Dendritic cell treated with granulocyte-macrophage colony-stimulating factor and Interleukin-4, amounts not matched to agents 40 ng/mL and 50 ng/mL, for 4 days (primary cell): ENCODE results near the gene LGALS14.
"Not testable (repeated sequence)": the region's sequence is repeated elsewhere in the genome, so short reads cannot be mapped to it uniquely, and the experiment has no call there.

Source experiments
- H3K27ac Mint-ChIP-seq: one replicate; pipeline ENCODE4 v1.8.0; 2022; ENCODE audit warnings: mild to moderate bottlenecking, mixed read lengths
- H3K27me3 Mint-ChIP-seq: one replicate; pipeline ENCODE4 v1.8.0; 2022; ENCODE audit warnings: mild to moderate bottlenecking, mixed read lengths
- H3K36me3 Mint-ChIP-seq: one replicate; pipeline ENCODE4 v1.8.0; 2022; ENCODE audit warnings: low read depth, mixed read lengths
- H3K4me1 Mint-ChIP-seq: one replicate; pipeline ENCODE4 v1.8.0; 2022; ENCODE audit warnings: low read depth, mixed read lengths
- H3K4me3 Mint-ChIP-seq: one replicate; pipeline ENCODE4 v1.8.0; 2022; ENCODE audit warnings: mild to moderate bottlenecking, moderate library complexity, mixed read lengths
- H3K9me3 Mint-ChIP-seq: one replicate; pipeline ENCODE4 v1.8.0; 2022; ENCODE audit warnings: mixed read lengths
- intact Hi-C: fragments of 100-400 bp; cut with micrococcal nuclease; formaldehyde crosslinking; loops from one replicate; pipeline ENCODE4 v1.15.0; 2022

LGALS14 gene

GRCh38 chr19:39709026-39709872 lies 5.0 kb downstream of the LGALS14 start:
- intact Hi-C loops: no loop called here
- H3K9me3 Mint-ChIP-seq: no peaks in the 10 kb centered on the region
- no peak overlapping the region for H3K27ac Mint-ChIP-seq
- H3K4me1 Mint-ChIP-seq: no peaks in the 10 kb centered on the region
- no peaks in the 10 kb centered on the region for H3K36me3 Mint-ChIP-seq
- H3K27me3 Mint-ChIP-seq: peaks cover 4% of the 10 kb centered on the region
- no peak overlapping the region for H3K4me3 Mint-ChIP-seq

GRCh38 chr19:39710333-39710890 lies 6.1 kb downstream of the LGALS14 start:
- no peaks in the 10 kb centered on the region for H3K4me1 Mint-ChIP-seq
- no peaks in the 10 kb centered on the region for H3K9me3 Mint-ChIP-seq
- no peak overlapping the region for H3K4me3 Mint-ChIP-seq
- H3K27ac Mint-ChIP-seq: no peak overlapping the region
- H3K36me3 Mint-ChIP-seq: no peaks in the 10 kb centered on the region
- intact Hi-C loops: no loop called here
- peaks cover 4% of the 10 kb centered on the region for H3K27me3 Mint-ChIP-seq

DNA sequence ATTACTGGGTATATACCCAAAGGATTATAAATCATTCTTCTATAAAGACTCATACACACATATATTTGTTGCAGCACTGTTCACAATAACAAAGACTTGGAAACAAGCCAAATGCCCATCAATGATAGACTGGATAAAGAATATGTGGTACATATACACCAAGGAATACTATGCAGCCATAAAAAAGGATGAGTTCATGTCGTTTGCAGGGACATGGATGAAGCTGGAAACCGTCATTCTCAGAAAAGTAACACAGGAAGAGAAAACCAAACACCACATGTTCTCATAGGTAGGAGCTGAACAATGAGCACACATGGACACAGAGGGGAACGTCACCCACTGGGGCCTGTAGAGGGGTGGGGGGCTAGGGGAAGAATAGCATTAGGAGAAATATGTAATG lies 15.9 kb downstream of the LGALS14 start:
- not testable (repeated sequence) for H3K27ac Mint-ChIP-seq
- peaks cover 18% of the 10 kb centered on the region for H3K27me3 Mint-ChIP-seq

GRCh38 chr19:39725995-39726394 lies 21.7 kb downstream of the LGALS14 start:
- H3K36me3 Mint-ChIP-seq: no peaks in the 10 kb centered on the region
- H3K4me3 Mint-ChIP-seq: no peak overlapping the region
- intact Hi-C loops: no loop called here
- H3K4me1 Mint-ChIP-seq: no peaks in the 10 kb centered on the region
- no peak overlapping the region for H3K27ac Mint-ChIP-seq
- H3K27me3 Mint-ChIP-seq: peaks cover 14% of the 10 kb centered on the region
- H3K9me3 Mint-ChIP-seq: no peaks in the 10 kb centered on the region

More for the DNA sequence above, 15.9 kb downstream of the LGALS14 start:
- H3K36me3 Mint-ChIP-seq, intact Hi-C loops, H3K9me3 Mint-ChIP-seq, H3K4me1 Mint-ChIP-seq, H3K4me3 Mint-ChIP-seq: not testable (repeated sequence)

- intact Hi-C loops: no loop called here
- Mint-ChIP-seq H3K27ac (no peak overlapping the region), H3K36me3 (no peaks in the 10 kb centered on the region), H3K27me3 (peaks cover 16% of the 10 kb centered on the region), H3K4me1 (no peaks in the 10 kb centered on the region), H3K9me3 (no peaks in the 10 kb centered on the region), H3K4me3 (no peak overlapping the region)
Observed at GRCh38 chr19:39727070-39727800, 23.0 kb downstream of the LGALS14 start.

DNA sequence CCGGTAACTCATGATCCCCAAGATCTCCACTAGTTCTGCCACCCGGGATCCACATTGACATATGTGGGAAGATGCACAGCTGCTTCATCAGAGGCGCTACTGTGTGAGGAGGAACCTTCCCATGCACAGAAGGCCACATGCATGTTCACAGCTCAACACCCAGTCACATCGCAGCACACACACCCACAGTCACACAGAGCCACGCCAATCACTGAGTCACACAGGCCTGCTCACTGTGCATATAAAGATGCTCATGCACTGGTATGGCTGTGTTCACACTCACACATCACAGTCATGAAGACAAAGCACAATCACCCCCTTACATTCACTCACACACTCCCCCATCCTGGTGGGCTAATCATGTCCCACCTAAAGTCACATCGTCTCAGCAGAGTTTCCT lies 23.8 kb downstream of the LGALS14 start:
- H3K27ac Mint-ChIP-seq: no peak overlapping the region
- no peaks in the 10 kb centered on the region for H3K4me1 Mint-ChIP-seq
- H3K4me3 Mint-ChIP-seq: no peak overlapping the region
- H3K27me3 Mint-ChIP-seq: peaks cover 10% of the 10 kb centered on the region
- H3K9me3 Mint-ChIP-seq: no peaks in the 10 kb centered on the region
- intact Hi-C loops: no loop called here
- H3K36me3 Mint-ChIP-seq: no peaks in the 10 kb centered on the region

DNA sequence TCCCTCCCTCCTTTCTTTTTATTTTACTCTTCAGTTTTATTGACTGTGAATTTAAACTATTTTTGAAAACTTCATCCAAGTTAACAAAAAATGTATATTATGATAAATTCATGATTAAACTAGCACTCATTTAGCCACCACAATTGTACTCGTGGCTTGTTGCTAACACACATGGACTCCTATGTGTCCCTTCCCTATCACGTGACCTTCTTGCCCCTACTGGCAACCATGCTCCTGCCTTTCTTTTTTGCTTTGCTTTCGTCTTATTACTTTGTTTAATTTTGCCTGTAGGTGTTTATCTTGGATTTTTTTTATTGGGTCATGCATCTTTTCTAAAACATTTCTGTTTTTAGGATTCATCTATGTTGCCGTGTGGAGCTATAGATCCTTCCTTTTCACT lies 25.3 kb downstream of the LGALS14 start:
- Mint-ChIP-seq H3K4me1 (no peaks in the 10 kb centered on the region), H3K4me3 (no peak overlapping the region), H3K27me3 (peaks cover 11% of the 10 kb centered on the region), H3K27ac (no peak overlapping the region), H3K9me3 (no peaks in the 10 kb centered on the region), H3K36me3 (no peaks in the 10 kb centered on the region)
- intact Hi-C loops: no loop called here

GRCh38 chr19:39731685-39732084 lies 27.4 kb downstream of the LGALS14 start:
- Mint-ChIP-seq H3K9me3 (no peaks in the 10 kb centered on the region), H3K4me3 (no peak overlapping the region), H3K27me3 (peaks cover 11% of the 10 kb centered on the region), H3K4me1 (no peaks in the 10 kb centered on the region), H3K27ac (no peak overlapping the region), H3K36me3 (no peaks in the 10 kb centered on the region)
- intact Hi-C loops: no loop called here

DNA sequence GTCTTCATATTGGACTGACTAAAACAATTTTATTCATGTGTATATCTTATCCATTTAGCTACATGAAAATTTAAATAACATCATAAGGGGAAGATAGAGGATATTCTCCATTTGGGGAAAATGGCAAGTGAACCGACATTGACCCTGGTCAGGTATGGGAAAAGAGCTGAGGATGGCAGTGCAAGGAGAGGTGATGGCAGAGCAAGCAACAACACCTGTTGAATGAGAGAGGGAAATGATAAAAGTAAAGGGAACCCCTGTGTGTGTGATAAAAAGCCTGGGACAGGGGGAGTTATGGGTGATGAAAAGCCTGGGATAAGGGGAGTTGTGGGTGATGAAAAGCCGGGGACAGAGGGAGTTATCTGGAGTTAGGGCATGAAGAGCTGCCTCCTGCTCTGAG lies 29.6 kb downstream of the LGALS14 start:
- intact Hi-C loops: no loop called here
- H3K36me3 Mint-ChIP-seq: no peaks in the 10 kb centered on the region
- H3K9me3 Mint-ChIP-seq: no peaks in the 10 kb centered on the region
- peaks cover 14% of the 10 kb centered on the region for H3K27me3 Mint-ChIP-seq
- no peaks in the 10 kb centered on the region for H3K4me1 Mint-ChIP-seq
- H3K27ac Mint-ChIP-seq: no peak overlapping the region
- H3K4me3 Mint-ChIP-seq: no peak overlapping the region

DNA sequence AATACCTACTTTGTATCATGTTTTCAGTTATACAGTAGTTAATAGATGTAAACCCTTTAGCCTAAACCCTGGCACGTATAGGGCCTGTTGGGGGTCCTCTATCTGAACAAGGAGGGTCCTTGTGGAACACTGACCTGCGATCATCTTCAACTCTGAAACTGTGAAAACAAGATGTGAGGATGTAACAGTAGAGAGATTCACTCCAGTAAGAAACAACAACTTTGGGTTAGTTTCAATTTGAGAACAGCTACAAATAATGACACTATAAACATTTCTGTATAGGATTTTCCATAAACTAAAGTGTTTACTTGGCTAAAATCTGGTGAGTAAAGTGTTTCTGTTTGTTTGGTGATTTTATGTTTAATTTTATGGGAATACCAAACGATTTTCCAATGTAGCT lies 31.4 kb downstream of the LGALS14 start:
- Mint-ChIP-seq H3K27me3 (peaks cover 12% of the 10 kb centered on the region), H3K4me3 (no peak overlapping the region), H3K27ac (no peak overlapping the region), H3K9me3 (no peaks in the 10 kb centered on the region), H3K4me1 (no peaks in the 10 kb centered on the region), H3K36me3 (no peaks in the 10 kb centered on the region)
- intact Hi-C loops: no loop called here

DNA sequence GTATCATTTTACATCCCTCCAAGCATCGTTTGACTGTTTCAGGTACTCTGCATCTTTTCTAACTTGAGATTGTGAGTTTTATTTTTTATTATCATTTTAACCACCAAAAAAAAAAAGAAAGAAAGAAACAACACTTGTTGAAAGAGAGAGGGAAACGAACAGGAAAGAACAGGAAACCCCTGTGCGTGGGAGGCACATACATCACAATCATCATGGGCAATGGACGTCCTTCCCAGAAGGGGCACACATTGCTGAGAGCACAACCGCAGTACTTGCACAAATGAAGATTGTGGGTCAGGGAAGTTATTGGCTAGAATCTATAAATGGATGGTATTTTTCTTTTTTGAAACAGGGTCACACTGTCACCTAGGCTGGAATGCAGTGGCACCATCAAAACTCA lies 31.8 kb downstream of the LGALS14 start:
- H3K9me3 Mint-ChIP-seq: no peaks in the 10 kb centered on the region
- H3K27ac Mint-ChIP-seq: no peak overlapping the region
- intact Hi-C loops: no loop called here
- no peaks in the 10 kb centered on the region for H3K36me3 Mint-ChIP-seq
- peaks cover 13% of the 10 kb centered on the region for H3K27me3 Mint-ChIP-seq
- H3K4me3 Mint-ChIP-seq: no peak overlapping the region
- no peaks in the 10 kb centered on the region for H3K4me1 Mint-ChIP-seq

GRCh38 chr19:39737351-39737750 lies 33.1 kb downstream of the LGALS14 start:
- Mint-ChIP-seq H3K27ac (no peak overlapping the region), H3K4me1 (no peaks in the 10 kb centered on the region), H3K4me3 (no peak overlapping the region), H3K27me3 (peaks cover 17% of the 10 kb centered on the region), H3K9me3 (no peaks in the 10 kb centered on the region), H3K36me3 (no peaks in the 10 kb centered on the region)
- intact Hi-C loops: no loop called here

- Mint-ChIP-seq H3K27me3 (peaks cover 18% of the 10 kb centered on the region), H3K36me3 (no peaks in the 10 kb centered on the region), H3K4me3 (no peak within 1 kb of the TSS), H3K9me3 (no peaks in the 10 kb centered on the region), H3K27ac (no peak within 1 kb of the TSS), H3K4me1 (no peaks in the 10 kb centered on the region)
- intact Hi-C loops: no loop called here
Observed at GRCh38 chr19:39737891-39738290, 33.6 kb downstream of the LGALS14 start, which contains the start of gene CLC. TSS of gene CLC (minus strand) at chr19:39738029. CDS start at chr19:39737952, 77 bp downstream.

DNA sequence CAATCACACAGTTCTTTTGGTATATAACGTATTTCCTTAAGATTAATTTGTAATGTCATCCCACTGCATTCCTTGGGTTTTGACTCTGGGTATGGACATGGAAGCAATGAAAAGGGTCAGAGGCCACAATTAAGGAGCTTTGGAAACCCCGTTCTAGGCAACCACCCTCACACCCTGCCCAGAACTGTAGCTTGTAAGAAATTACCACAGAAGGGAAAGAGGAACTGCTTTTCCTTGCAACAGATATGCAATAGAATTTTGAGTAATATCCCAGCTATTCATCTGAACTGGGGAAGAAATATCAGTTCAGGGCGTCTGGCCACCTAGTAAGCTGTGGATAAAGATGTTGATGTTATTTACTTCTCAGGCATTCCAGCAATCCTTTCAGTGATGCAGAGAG lies 34.5 kb downstream of the LGALS14 start:
- intact Hi-C loops: no loop called here
- H3K4me1 Mint-ChIP-seq: no peaks in the 10 kb centered on the region
- no peak overlapping the region for H3K4me3 Mint-ChIP-seq
- no peaks in the 10 kb centered on the region for H3K9me3 Mint-ChIP-seq
- H3K27ac Mint-ChIP-seq: no peak overlapping the region
- no peaks in the 10 kb centered on the region for H3K36me3 Mint-ChIP-seq
- peaks cover 24% of the 10 kb centered on the region for H3K27me3 Mint-ChIP-seq
